Heart left ventricle (tissue), 13 donors: ENCODE results near the gene EOMES.

Experiments
- CTCF ChIP-seq, 12 donors: fragments of 200-600 bp; sonication (generic) in 4 of 12; IDR thresholded peaks; one replicate each; pipeline versions ENCODE4 v1.5.0 to v1.8.0; 2018 to 2022; ENCODE audit warnings: antibody characterized with exemption in 12 of 12, mild to moderate bottlenecking in 5 of 12
- POLR2A ChIP-seq, 2 donors: fragments of 450-650 bp; IDR thresholded peaks; one replicate each; pipeline ENCODE4 v1.6.1; 2017; ENCODE audit warnings: antibody characterized with exemption in 2 of 2, mild to moderate bottlenecking in 2 of 2, moderate library complexity in 2 of 2
- donor health status: ischemic (EF 13 %, LVEDD 7.1; RV severe dilation, severe dysfunction).
- donor health status: DM: no; HTN: yes; CAD: no.
- donor health status: DM: no; HTN: no; CAD: no.
- donor health status: ischemic (EF 25% LVEDD 6.9; RV normal size, moderate dysfunction).
- donor health status: ischemic (EF 25% LVEDD 5.7; RV mildly dilated, moderate dysfunction).
- donor health status: ischemic (EF 35%, LVEDD 5.7; RV mildly dilated, moderate dysfunction).
- donor health status: nonischemic (EF 11% LVEDD 7.7; RV severe dilation, severe dysfunction).
- donor health status: DM: yes; HTN: yes; CAD: no.
- donor health status: PGD.
- donor health status: ischemic (EF 29% LVEDD 5.4; RV normal size, mild dysfunction).
- donor health status: nonischemic (EF 23%, LVEDD 6.1; RV moderate dilation, normal function).

- TF ChIP-seq POLR2A (IDR thresholded peaks at IDR 0.05) (no peak), CTCF (IDR thresholded peaks at IDR 0.05) (no peak)
These were observed 44.6 kb downstream of the EOMES start for GRCh38 chr3:27677565-27677964.
